ENCODE results near the gene TM7SF2.

TM7SF2 gene

DNA sequence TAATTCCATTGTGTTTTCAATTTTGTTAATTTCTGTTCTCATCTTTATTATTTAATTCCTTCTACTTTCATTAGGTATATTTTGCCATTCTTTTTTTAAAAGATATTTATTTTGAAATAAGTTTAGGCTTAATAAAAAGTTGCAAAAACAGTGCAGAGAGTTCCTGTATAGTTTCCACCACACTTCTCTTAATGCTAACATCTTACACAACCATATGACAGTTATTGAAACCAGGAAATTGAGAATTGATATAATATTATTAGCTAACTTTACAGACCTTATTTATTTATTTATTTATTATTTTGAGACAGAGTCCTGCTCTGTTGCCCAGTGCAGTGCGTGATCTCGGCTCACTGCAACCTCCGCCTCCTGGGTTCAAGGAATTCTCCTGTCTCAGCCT lies 44.6 kb downstream of the TM7SF2 start:
- TF ChIP-seq, protein P1, sequence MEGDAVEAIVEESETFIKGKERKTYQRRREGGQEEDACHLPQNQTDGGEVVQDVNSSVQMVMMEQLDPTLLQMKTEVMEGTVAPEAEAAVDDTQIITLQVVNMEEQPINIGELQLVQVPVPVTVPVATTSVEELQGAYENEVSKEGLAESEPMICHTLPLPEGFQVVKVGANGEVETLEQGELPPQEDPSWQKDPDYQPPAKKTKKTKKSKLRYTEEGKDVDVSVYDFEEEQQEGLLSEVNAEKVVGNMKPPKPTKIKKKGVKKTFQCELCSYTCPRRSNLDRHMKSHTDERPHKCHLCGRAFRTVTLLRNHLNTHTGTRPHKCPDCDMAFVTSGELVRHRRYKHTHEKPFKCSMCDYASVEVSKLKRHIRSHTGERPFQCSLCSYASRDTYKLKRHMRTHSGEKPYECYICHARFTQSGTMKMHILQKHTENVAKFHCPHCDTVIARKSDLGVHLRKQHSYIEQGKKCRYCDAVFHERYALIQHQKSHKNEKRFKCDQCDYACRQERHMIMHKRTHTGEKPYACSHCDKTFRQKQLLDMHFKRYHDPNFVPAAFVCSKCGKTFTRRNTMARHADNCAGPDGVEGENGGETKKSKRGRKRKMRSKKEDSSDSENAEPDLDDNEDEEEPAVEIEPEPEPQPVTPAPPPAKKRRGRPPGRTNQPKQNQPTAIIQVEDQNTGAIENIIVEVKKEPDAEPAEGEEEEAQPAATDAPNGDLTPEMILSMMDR (conservative IDR thresholded peaks at IDR 0.05) = no peak
- no peak overlapping the region for H3K27ac ChIP-seq

- H3K27ac ChIP-seq = no peak overlapping the region
- TF ChIP-seq, protein P1 (conservative IDR thresholded peaks at IDR 0.05) = no peak
Observed at GRCh38 chr11:65156926-65157325, 45.3 kb downstream of the TM7SF2 start.

DNA sequence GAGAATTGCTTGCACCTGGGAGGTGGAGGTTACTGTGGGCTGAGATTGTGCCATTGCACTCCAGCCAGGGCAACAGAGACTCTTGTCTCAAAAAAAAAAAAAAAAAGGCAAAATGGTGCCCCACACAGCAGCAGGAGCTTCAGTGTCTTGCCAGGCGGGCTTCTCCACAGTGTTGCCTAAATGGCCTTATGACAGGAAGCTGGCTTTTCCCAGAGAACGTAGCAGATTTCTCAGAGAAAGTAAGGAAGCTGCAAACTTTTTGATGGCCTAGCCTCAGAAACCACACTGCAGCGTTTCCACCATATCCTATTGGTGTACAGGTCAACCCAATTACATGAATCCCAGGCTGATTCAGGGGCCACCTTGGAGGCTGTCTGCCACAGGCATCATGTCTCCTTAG lies 45.7 kb downstream of the TM7SF2 start:
- TF ChIP-seq, protein P1 (conservative IDR thresholded peaks at IDR 0.05) = no peak
- H3K27ac ChIP-seq = no peak overlapping the region

- H3K27ac ChIP-seq = no peak overlapping the region
- TF ChIP-seq, protein P1 (conservative IDR thresholded peaks at IDR 0.05) = no peak
Observed at GRCh38 chr11:65159012-65159411, 47.3 kb downstream of the TM7SF2 start.

DNA sequence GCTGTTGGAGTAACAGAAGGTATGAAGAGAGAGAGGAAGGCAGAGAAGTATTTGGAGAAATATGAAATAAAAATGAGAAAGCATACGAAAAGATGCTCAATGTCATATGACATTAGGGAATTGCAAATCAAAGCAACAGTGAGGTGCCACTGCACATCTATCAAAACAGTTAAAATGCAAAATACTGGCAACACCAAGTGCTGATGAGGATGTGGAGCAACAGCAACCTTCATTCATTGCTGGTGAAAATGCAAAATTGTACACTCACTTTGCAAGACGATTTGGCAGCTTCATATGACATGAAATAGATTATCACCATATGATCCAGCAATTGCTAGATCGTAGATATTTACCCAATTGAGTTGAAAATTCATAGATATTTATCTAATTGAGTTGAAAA lies 49.0 kb downstream of the TM7SF2 start:
- no peak overlapping the region for H3K27ac ChIP-seq
- TF ChIP-seq, protein P1 (conservative IDR thresholded peaks at IDR 0.05) = no peak

DNA sequence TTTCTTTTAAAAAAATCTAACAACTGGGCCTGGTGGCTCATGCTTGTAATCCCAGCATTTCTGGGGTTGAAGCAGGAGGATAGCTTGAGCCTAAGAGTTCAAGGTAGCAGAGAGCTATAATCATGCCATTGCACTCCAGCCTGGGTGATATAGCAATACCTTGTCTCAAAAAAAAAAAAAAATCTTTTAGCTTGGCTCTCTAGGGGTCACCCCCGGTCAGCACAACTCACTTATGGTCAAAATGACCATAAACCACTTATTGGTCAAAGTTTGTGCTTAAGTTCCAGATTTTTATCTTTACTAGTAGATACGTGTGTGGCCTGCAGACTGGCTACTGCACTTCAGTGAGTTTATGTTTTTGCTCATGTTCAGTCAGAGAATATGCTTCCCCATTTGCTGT lies 52.0 kb downstream of the TM7SF2 start:
- no peak overlapping the region for H3K27ac ChIP-seq
- TF ChIP-seq, protein P1 (conservative IDR thresholded peaks at IDR 0.05) = no peak
